Stimulated activated CD8-positive, alpha-beta memory T cell treated with anti-CD3 and anti-CD28 coated beads, Interleukin-2, amount 100 ng/mL, for 48 hours (primary cell): ENCODE data around the gene RNF169.

ENCODE experiments used
- DNase-seq, 2 donors: peaks; one replicate each; pipeline ENCODE4 v3.0.0-alpha.2; 2020; ENCODE audit warnings: low read depth in 2 of 2

Gene RNF169

DNA sequence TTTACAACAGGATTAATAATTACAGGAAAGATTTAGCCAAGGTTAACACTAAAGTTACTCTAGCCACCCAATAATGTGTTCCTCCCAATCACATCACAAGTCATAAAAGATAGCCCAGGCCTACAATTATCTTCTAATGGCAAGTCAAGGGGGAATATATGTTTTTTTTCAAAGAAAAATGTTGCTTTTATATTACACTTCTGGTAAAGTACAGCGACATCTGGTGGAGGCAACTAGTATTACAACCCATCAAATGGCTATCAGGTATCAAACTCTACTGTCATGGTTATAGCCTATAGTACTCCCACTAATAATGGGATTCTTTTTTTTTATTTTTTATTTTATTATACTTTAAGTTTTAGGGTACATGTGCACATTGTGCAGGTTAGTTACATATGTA lies 128.5 kb downstream of the RNF169 start:
- no peak for DNase-seq
